OCI-LY1 (cell line): ENCODE results near the gene SNX27.

Source experiments
- H2AFZ ChIP-seq: fragments of 200-600 bp; sonication (generic), shearing (Covaris generic); 2 replicates; pipeline ENCODE4 v1.6.0; 2014; ENCODE audit warnings: antibody characterized with exemption, mild to moderate bottlenecking, low read length
- H3F3A ChIP-seq: fragments of 200-600 bp; sonication (generic), shearing (Covaris generic); 2 replicates; pipeline ENCODE4 v1.6.0; 2014; ENCODE audit warnings: mild to moderate bottlenecking, antibody characterized with exemption, low read length, moderate library complexity; ENCODE audit not compliant: insufficient read depth
- H3K27ac ChIP-seq: fragments of 200-600 bp; sonication (generic); 2 replicates; pipeline ENCODE4 v1.5.1; 2014; ENCODE audit warnings: low read length, mixed run types, mild to moderate bottlenecking, low read depth; ENCODE audit not compliant: poor library complexity, severe bottlenecking
- H3K27me3 ChIP-seq: fragments of 200-600 bp; sonication (generic); 2 replicates; pipeline ENCODE4 v1.6.0; 2014; ENCODE audit warnings: antibody characterized with exemption, mild to moderate bottlenecking, low read length, moderate library complexity; ENCODE audit not compliant: insufficient read depth
- H3K36me3 ChIP-seq: fragments of 200-600 bp; sonication (generic); 2 replicates; pipeline ENCODE4 v1.6.1; 2014; ENCODE audit warnings: mild to moderate bottlenecking, antibody characterized with exemption, low read length, moderate library complexity, mixed read lengths; ENCODE audit not compliant: insufficient read depth
- H3K4me1 ChIP-seq: fragments of 200-600 bp; sonication (generic); 2 replicates; pipeline ENCODE4 v1.5.1; 2014; ENCODE audit warnings: mild to moderate bottlenecking, low read length, moderate library complexity; ENCODE audit not compliant: insufficient read depth, severe bottlenecking
- H3K4me2 ChIP-seq: fragments of 200-600 bp; sonication (generic), shearing (Covaris generic); 2 replicates; pipeline ENCODE4 v1.6.1; 2014; ENCODE audit warnings: low read length
- H3K4me3 ChIP-seq: fragments of 200-600 bp; sonication (generic); 2 replicates; pipeline ENCODE4 v1.5.1; 2014; ENCODE audit warnings: low read length, low read depth, mild to moderate bottlenecking, mixed read lengths; ENCODE audit not compliant: poor library complexity, severe bottlenecking
- H3K79me2 ChIP-seq: fragments of 200-600 bp; shearing (Covaris generic); 2 replicates; pipeline ENCODE4 v1.6.1; 2016; ENCODE audit warnings: mixed run types, low read length, mixed read lengths; ENCODE audit not compliant: insufficient read depth
- H3K9ac ChIP-seq: fragments of 200-600 bp; sonication (generic), shearing (Covaris generic); 2 replicates; pipeline ENCODE4 v1.6.1; 2014; ENCODE audit warnings: mild to moderate bottlenecking, low read length, mixed read lengths
- H3K9me2 ChIP-seq: fragments of 200-600 bp; sonication (generic), shearing (Covaris generic); 2 replicates; pipeline ENCODE4 v1.6.1; 2014; ENCODE audit warnings: low read depth, mild to moderate bottlenecking, low read length, mixed read lengths
- H3K9me3 ChIP-seq: fragments of 200-600 bp; shearing (Covaris generic); 2 replicates; pipeline ENCODE4 v1.6.1; 2014; ENCODE audit warnings: low read length, mixed read lengths
- H4K20me1 ChIP-seq: fragments of 200-600 bp; sonication (generic), shearing (Covaris generic); 2 replicates; pipeline ENCODE4 v1.6.0; 2016; ENCODE audit warnings: mild to moderate bottlenecking, low read length; ENCODE audit not compliant: insufficient read depth
- EZH2 ChIP-seq: fragments of 200-600 bp; sonication (generic), shearing (Covaris generic); IDR thresholded peaks from 2 replicates; pipeline ENCODE4 v1.8.0; 2017; ENCODE audit warnings: borderline replicate concordance, mixed run types, mild to moderate bottlenecking, antibody characterized with exemption, low read length, moderate library complexity, mixed read lengths
- TF ChIP-seq, protein P1 (sequence below): fragments of 200-600 bp; sonication (generic), shearing (Covaris generic); IDR thresholded peaks from 2 replicates; pipeline ENCODE4 v1.5.1; 2017; ENCODE audit warnings: mild to moderate bottlenecking, antibody characterized with exemption, low read length, moderate library complexity, mixed read lengths

Gene SNX27

DNA sequence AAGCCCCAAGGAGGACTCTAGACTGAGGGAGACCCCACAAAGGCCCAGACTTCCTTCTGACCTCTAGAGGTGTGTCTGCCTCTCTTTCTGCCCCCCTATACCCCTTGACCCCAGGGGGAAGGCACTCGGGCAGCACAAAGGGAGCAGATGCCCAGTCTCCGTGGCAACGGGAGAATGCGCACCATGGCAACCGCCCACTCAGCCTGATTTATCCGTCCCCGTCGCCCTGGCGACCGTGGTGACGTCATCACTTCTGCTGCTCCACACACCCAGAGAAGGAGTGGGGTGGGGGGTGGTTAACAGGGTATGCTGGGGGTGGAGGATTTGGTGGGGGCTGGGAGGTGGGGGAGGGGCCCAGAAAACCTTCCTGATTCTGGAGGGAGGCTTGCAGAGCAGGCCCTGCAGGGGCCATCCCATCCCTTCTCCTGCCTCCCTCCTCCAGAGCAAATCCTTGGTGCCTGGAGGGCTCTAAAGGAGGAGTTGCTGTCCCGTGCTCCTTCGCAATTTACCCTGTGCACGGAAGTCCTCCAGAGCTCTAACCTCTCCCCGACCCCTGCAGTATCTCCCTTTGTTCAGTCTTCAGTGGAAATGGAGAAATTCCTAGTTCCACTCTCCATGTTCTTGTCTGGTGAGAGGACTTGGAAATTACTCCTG, 98.5 kb downstream of the SNX27 start:
- Histone ChIP-seq H3K9me3 (no peaks in the 10 kb centered on the region), H3K36me3 (no peaks in the 10 kb centered on the region), H3K4me1 (no peaks in the 10 kb centered on the region), H2AFZ (no peak overlapping the region), H3K9me2 (no peaks in the 10 kb centered on the region), H3K4me2 (no peak overlapping the region), H3K4me3 (no peak overlapping the region), H3K9ac (no peak overlapping the region), H3K79me2 (no peaks in the 10 kb centered on the region), H3K27ac (no peak overlapping the region), H4K20me1 (no peaks in the 10 kb centered on the region), H3K27me3 (no peaks in the 10 kb centered on the region), H3F3A (no peaks in the 10 kb centered on the region)
- TF ChIP-seq EZH2, result no peak
- TF ChIP-seq, protein P1, sequence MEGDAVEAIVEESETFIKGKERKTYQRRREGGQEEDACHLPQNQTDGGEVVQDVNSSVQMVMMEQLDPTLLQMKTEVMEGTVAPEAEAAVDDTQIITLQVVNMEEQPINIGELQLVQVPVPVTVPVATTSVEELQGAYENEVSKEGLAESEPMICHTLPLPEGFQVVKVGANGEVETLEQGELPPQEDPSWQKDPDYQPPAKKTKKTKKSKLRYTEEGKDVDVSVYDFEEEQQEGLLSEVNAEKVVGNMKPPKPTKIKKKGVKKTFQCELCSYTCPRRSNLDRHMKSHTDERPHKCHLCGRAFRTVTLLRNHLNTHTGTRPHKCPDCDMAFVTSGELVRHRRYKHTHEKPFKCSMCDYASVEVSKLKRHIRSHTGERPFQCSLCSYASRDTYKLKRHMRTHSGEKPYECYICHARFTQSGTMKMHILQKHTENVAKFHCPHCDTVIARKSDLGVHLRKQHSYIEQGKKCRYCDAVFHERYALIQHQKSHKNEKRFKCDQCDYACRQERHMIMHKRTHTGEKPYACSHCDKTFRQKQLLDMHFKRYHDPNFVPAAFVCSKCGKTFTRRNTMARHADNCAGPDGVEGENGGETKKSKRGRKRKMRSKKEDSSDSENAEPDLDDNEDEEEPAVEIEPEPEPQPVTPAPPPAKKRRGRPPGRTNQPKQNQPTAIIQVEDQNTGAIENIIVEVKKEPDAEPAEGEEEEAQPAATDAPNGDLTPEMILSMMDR, result no peak

DNA sequence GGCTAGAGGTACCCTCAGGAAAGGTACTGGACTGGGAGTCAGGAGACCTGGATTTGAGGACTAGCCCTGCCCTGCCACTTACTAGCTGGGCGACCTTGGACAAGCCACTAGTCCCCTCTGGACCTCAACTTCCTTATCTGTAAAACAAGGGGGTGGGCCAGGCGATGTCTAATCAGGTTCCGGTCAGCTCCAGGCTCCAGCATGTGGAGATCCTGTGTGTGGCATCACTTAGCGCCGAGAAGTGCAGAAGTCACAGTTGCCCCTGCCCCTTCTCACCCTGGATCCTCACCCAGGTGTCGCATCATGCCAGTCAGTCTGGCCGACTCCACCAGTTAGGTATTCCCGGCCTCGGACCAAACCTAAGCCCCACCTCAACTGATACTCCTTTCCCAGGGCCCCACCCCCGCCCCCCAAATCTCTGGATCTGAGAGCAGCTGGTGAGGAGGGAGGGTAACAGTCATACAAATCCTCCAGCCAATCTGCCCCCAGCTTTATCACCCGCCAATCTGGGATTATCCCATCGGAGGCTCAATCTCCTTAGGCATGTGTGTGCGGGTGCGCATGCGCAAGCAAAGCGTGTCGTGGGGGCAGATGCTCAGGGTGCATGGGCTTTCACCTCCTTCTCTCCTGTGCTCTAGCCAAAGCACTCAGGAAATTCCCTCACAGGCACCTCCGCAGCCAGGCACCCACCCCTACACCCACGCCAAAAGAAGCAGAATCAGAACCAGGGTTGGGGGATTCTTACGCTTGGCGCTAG, 99.4 kb downstream of the SNX27 start:
- no peak overlapping the region for H3K4me2 ChIP-seq
- no peaks in the 10 kb centered on the region for H3K9me2 ChIP-seq
- no peak overlapping the region for H3K4me3 ChIP-seq
- no peaks in the 10 kb centered on the region for H3F3A ChIP-seq
- H3K9me3 ChIP-seq, result no peaks in the 10 kb centered on the region
- no peaks in the 10 kb centered on the region for H3K27me3 ChIP-seq
- TF ChIP-seq, protein P1, result no peak
- TF ChIP-seq EZH2, result no peak
- no peak overlapping the region for H3K27ac ChIP-seq
- H3K4me1 ChIP-seq, result no peaks in the 10 kb centered on the region
- no peak overlapping the region for H3K9ac ChIP-seq
- H4K20me1 ChIP-seq, result no peaks in the 10 kb centered on the region
- H3K36me3 ChIP-seq, result no peaks in the 10 kb centered on the region
- H3K79me2 ChIP-seq, result no peaks in the 10 kb centered on the region
- no peak overlapping the region for H2AFZ ChIP-seq

- H3K9me3 ChIP-seq, result no peaks in the 10 kb centered on the region
- no peaks in the 10 kb centered on the region for H3K9me2 ChIP-seq
- H3F3A ChIP-seq, result no peaks in the 10 kb centered on the region
- H3K36me3 ChIP-seq, result no peaks in the 10 kb centered on the region
- no peaks in the 10 kb centered on the region for H3K27me3 ChIP-seq
- no peak overlapping the region for H3K27ac ChIP-seq
- no peaks in the 10 kb centered on the region for H3K4me1 ChIP-seq
- no peak overlapping the region for H2AFZ ChIP-seq
- no peaks in the 10 kb centered on the region for H3K79me2 ChIP-seq
- no peak for TF ChIP-seq EZH2
- TF ChIP-seq, protein P1, result no peak
- H3K4me3 ChIP-seq, result no peak overlapping the region
- no peak overlapping the region for H3K9ac ChIP-seq
- no peak overlapping the region for H3K4me2 ChIP-seq
- no peaks in the 10 kb centered on the region for H4K20me1 ChIP-seq
These were observed 100.1 kb downstream of the SNX27 start for GRCh38 chr1:151711951-151712350.
